Measurements from ENCODE around the gene SLC66A2.
A peak's percentile ranks its signal among the peaks of the same experiment; 100 is the strongest.
"Not testable (repeated sequence)": the region's sequence is repeated elsewhere in the genome, so short reads cannot be mapped to it uniquely, and the experiment has no call there.

SLC66A2 gene

GRCh38 chr18:79866889-79867574 lies 84.4 kb downstream of the SLC66A2 start:
- no peak for DNase-seq (ENCODE audit: low read depth)

- DNase-seq (ENCODE audit: low read depth), result not testable (repeated sequence)
Measured at GRCh38 chr18:79865951-79866350, 85.5 kb downstream of the SLC66A2 start.

GRCh38 chr18:79864955-79865354 lies 86.5 kb downstream of the SLC66A2 start:
- not testable (repeated sequence) for DNase-seq (ENCODE audit: low read depth)

- no peak for DNase-seq (ENCODE audit: low read depth)
Measured at GRCh38 chr18:79864006-79864725, 87.3 kb downstream of the SLC66A2 start.

- DNase-seq (ENCODE audit: low read depth), result no peak
Measured at GRCh38 chr18:79863161-79864005, 88.1 kb downstream of the SLC66A2 start.

- no peak for DNase-seq (ENCODE audit: low read depth)
Measured at GRCh38 chr18:79862562-79862961, 88.9 kb downstream of the SLC66A2 start.

DNA sequence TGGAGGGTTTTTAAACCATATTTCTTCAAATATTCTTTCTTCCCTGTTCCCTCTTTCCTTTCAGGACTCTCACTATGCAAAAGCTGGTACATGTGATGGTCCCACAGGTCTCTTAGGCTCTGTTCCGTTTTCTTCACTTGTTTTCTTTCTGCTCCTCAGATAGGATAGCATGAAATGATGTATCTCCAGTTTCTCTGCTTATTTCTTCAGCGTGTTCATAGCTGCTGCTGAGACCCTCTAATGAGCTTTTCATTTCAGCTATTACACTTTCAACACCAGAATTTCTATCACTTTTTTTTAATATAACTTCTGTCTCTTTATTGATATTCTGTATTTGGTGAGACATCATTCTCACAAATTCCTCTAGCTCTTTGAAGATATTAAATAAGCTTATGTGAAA lies 89.8 kb downstream of the SLC66A2 start:
- DNase-seq (ENCODE audit: low read depth), result no peak

- no peak for DNase-seq (ENCODE audit: low read depth)
Measured at GRCh38 chr18:79859314-79859713, 92.1 kb downstream of the SLC66A2 start.

DNA sequence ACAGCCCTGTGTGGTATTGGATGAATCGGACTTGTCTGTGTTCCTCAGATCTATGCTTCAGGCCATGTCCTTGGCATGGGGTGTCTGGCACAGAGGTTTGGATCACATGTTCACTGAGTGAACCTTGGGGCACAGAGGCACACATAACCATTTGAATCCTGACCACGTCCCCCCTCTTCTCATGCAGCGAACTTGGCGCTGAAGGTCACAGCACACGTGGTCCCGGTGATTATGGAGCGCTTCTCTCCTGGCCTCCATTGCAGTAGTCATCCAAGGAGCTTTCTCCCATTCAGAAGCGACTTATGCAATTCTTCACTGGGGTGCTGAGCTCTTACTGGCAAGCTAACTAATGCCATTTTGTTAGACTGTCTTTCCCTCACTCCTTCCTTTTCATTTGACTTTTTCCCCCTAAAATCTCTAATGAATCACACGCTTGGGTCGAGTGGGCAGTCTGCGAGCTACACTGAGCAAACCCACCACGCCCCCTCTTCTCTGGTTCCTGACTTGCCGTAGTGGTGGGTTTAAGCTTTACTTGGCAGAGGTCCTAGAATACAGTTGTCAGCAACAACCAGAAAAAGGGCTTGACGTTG lies 94.3 kb downstream of the SLC66A2 start:
- DNase-seq (ENCODE audit: low read depth), result peak; percentile 14

DNA sequence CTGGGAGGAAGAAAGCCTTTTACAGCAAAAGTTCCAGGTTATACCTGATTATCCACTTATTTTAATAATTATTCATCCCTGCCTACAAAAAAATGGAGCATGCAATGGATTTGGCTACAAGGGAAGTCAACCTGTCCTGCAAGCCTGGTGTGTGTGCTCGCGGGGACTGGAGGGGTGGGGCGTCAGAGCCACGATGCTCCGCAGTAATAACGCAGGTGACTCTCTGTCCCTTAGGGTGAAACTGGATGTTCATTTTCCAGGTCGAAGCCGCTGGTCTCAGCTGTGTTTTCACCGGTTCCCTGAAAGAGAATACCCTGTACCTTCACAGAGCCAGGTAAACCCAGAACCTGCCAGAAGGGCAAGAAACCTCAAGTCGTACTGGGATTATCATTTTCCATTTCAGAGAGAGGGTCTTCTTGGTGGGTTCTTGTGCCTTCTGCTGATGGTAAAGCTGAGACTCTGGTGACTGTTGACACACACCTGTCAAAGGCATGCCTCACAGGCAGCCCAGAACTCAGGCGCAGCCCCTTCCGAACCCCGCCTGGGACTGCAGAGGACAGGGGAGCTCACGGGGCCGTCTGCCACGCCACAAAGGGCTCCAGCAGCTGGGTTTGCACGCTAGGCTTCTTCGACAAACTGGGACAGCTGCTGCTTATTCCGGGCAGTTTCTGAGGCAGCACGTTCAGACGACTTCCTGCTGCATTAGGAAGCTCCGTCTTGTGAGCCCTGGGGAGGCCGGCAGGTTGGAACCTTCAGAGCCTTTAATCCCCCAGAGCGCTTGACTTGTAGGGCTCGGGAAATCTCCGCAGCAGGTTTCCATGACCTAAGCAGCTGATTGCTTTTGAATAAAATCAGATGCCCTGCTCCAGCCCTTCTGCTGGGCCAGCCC lies 95.1 kb downstream of the SLC66A2 start:
- DNase-seq (ENCODE audit: low read depth), result peak; percentile 9

DNA sequence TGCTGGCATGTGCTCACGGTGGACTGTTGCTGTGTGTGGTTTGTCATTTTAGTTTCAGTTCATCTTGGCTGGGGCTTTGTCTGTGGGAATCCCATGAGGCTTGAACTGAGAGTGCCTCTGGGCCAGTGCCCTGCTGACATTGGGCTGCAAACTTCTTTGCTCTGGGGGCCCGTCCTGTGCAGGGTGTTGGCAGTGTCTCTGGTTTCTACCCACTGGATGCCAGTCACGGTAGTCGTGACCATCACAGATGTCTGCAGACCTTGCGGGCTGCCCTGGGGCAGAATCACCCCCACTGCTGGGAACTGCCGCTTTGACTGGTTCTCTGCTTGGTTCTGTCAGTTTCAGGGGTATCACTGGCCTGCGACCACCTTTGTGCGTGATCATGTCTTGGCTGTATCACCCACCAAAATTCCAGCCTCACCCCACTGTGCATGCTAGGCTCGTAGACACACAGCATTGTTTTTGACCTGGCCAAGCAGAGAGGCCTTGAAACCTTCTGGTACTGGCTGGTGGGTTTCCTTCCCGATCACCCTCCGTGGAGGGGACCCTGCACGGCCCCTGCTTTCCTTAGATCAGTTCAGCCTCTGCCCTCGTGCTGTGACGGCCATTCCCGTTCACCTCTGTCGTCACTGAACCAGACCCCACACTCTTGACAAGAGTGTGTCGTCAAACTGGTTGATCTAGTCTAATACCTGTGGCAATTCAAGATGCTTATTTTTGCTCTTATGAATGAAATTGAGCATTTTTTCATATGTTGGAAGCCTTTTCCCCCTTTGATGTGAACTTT lies 96.1 kb downstream of the SLC66A2 start:
- DNase-seq (ENCODE audit: low read depth), result no peak

DNA sequence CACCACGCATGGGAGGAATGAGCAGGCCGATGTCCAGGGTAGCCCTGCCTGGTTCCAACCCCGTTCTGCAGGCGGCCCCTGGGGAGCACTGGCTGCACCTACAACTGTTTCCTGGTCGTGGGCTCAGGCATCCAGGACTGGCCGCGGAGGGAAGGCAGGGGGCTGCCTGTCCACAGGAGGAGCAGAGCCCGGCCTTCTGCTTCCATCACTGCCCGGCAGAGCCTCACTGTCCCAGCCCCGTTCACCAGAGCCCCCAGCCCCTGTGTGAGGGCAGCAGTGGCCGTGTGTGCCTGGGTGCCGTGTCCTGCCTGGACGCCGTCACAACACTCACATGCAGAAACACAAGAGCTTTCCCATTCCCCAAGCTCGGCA lies 97.5 kb downstream of the SLC66A2 start:
- no peak for DNase-seq (ENCODE audit: low read depth)

DNA sequence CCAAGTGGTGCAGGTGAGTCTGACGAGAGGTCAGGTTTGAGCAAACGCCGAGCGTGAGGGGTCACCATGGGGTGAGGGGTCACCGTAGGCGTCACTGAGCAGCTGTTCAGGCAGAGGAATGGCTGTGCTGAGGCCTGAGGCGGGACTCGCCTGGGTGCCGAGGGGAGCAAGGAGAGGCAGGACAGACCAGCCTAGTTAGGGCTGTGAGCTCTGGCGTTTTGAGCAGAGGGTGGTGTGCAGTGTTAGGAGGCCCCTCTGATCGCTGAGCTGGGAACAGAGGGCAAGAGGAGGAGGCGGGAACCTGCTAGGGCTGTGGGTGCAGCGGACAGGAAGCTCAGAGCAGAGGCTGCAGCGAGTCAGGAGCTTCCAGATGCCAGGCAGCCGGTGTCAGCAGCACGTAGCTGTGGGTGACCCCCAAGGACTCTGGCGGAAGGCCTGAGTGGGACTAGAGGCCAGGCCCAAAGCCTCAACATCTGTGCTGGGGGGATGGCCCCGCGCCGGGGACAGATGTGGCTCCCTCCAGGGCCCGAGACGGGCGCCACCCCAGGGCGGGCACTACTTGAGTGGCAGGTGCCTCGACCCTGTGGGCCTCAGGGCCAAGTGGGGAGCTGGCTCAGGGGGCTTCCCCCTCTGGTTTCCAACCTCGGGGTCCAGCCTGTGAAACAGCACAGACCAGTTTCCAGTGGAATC lies 98.0 kb downstream of the SLC66A2 start:
- DNase-seq (ENCODE audit: low read depth), result no peak

GRCh38 chr18:79852561-79853302 lies 98.7 kb downstream of the SLC66A2 start:
- no peak for DNase-seq (ENCODE audit: low read depth)

Measured in fibroblast of the conjunctiva (primary cell).